ENCODE results near the gene ZNF253.
"Not testable (repeated sequence)": the region's sequence is repeated elsewhere in the genome, so short reads cannot be mapped to it uniquely, and the experiment has no call there.

Gene ZNF253

DNA sequence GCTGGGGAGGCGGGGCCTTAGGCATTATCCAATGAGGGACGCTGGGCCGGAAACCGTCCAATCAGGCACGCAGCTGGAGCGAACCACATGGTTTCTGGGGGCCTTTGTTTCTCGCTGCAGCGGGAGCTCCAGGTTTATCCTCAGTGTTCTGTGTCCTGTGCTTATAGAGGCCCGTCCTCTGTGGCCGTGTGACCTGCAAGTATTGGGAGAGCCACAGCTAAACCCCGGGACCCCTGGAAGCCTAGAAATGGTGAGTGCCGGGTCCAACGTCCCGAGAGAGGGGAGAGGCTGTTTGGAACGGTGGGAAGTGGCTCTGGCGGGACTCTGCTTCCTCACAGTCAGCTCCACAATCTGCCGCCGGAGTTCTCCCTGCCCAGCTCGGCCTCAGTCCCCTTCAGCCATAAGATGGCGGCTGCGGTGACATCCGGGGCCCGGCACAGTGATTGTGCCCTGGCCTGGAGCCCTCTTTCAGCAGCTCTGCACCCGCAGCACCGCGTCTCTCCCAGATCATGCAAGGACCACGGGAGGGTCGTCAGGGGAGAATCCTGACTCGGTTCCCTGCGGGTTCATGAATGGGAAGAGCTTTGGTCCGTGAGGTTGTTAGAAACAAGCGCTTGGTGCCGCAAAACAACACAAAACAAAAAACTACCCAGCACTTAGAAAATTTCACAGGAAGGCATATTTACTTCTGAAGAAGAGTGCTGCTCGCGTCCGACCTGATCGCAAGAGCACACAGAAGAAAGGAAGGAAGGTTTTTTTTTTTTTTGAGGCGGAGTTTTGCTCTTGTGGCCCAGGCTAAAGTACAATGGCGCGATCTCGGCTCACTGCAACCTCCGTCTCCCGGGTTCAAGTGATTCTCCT is at the start of gene ZNF253:
TSS of gene ZNF253 (plus strand) at position 133 of the 861 bp plus-strand sequence. CDS start at position 248, 115 bp downstream.
- Mint-ChIP-seq H3K36me3 (no peaks in the 10 kb centered on the region), H3K4me1 (ENCODE audit: low read depth) (peaks cover 33% of the 10 kb centered on the region), H3K27ac (peak within 1 kb of the TSS; percentile 98), H3K4me3 (peak within 1 kb of the TSS; percentile 100), H3K9me3 (ENCODE audit: low read depth) (no peaks in the 10 kb centered on the region), H3K27me3 (no peaks in the 10 kb centered on the region)

- peaks cover 26% of the 10 kb centered on the region for H3K36me3 Mint-ChIP-seq
- H3K4me1 Mint-ChIP-seq (ENCODE audit: low read depth) = peaks cover 69% of the 10 kb centered on the region
- no peaks in the 10 kb centered on the region for H3K27me3 Mint-ChIP-seq
- H3K9me3 Mint-ChIP-seq (ENCODE audit: low read depth) = no peaks in the 10 kb centered on the region
- peak overlapping the region; percentile 74 for H3K4me3 Mint-ChIP-seq
- peak overlapping the region; percentile 96 for H3K27ac Mint-ChIP-seq
These were observed 49.0 kb upstream of the ZNF253 start for GRCh38 chr19:19816679-19817078.

- H3K27ac Mint-ChIP-seq = peak overlapping the region; percentile 96
These were observed 48.3 kb upstream of the ZNF253 start for GRCh38 chr19:19817357-19817756.

DNA sequence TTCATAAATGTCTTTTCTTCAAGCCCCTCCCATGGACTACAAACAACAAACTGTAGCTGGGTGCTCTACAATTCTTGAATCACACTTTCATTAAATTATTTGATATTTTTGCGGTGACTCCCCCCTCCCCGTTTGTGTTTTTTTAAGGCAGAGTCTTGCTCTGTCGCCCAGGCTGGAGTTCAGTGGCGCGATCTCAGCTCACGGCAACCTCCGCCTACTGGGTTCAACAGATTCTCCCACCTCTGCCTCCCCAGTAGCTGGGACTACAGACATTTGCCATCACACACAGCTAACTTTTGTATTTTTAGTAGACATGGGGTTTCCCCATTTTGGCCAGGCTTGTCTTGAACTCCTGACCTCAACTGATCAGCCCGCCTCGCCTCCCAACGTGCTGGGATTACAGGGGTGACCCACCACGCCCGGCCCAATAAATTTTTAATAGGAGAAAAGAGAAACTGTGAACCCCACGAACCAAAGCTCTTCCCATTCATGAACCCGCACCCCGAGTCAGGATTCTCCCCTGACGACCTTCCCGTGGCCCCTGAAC is 44.8 kb upstream of the ZNF253 start:
- Mint-ChIP-seq H3K9me3 (ENCODE audit: low read depth) (peaks cover 7% of the 10 kb centered on the region), H3K36me3 (peaks cover 11% of the 10 kb centered on the region)

More at GRCh38 chr19:19817357-19817756, 48.3 kb upstream of the ZNF253 start:
- no peaks in the 10 kb centered on the region for H3K9me3 Mint-ChIP-seq (ENCODE audit: low read depth)
- peaks cover 23% of the 10 kb centered on the region for H3K36me3 Mint-ChIP-seq
- H3K4me1 Mint-ChIP-seq (ENCODE audit: low read depth) = peaks cover 63% of the 10 kb centered on the region
- no peaks in the 10 kb centered on the region for H3K27me3 Mint-ChIP-seq
- peak overlapping the region; percentile 74 for H3K4me3 Mint-ChIP-seq

DNA sequence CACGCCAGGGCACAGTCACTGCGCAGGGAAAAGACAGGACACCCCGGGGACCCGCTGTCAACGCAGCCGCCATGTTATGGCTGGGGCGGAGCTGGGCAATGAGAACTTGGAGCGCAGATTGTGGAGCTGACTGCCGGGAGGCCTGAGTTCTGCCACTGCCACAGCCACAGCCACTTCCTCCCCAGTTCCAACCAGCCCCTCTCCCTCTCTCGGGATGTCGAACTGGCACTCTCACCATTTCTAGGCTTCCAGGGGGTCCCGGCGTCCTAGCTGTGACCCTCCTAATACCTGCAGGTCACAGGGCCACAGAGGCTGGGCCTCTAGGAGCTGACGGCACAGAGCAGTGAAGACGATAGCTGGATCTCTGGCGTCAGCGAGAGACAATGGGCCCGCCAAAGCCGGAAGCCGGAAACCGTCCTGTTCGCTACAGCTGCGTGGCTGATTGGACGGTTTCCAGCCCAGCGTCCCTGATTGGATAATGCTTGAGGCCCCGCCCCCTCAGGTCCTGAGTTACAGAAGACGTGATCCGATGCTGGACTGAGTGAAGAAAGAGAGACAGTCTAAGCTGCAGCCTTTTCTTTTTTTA is 44.2 kb upstream of the ZNF253 start, which contains the start of gene ZNF506:
TSS of gene ZNF506 (minus strand) at position 385 of the 586 bp plus-strand sequence. CDS start at position 238, 147 bp downstream.
- no peaks in the 10 kb centered on the region for H3K27me3 Mint-ChIP-seq
- peaks cover 14% of the 10 kb centered on the region for H3K36me3 Mint-ChIP-seq
- H3K9me3 Mint-ChIP-seq (ENCODE audit: low read depth) = peaks cover 10% of the 10 kb centered on the region
- peaks cover 40% of the 10 kb centered on the region for H3K4me1 Mint-ChIP-seq (ENCODE audit: low read depth)
- peak within 1 kb of the TSS; percentile 99 for H3K4me3 Mint-ChIP-seq
- H3K27ac Mint-ChIP-seq = peak within 1 kb of the TSS; percentile 99

More for the DNA sequence above, 44.8 kb upstream of the ZNF253 start:
- H3K4me1 Mint-ChIP-seq (ENCODE audit: low read depth) = peaks cover 41% of the 10 kb centered on the region
- no peaks in the 10 kb centered on the region for H3K27me3 Mint-ChIP-seq
- peak overlapping the region; percentile 99 for H3K27ac Mint-ChIP-seq
- H3K4me3 Mint-ChIP-seq = peak overlapping the region; percentile 99

DNA sequence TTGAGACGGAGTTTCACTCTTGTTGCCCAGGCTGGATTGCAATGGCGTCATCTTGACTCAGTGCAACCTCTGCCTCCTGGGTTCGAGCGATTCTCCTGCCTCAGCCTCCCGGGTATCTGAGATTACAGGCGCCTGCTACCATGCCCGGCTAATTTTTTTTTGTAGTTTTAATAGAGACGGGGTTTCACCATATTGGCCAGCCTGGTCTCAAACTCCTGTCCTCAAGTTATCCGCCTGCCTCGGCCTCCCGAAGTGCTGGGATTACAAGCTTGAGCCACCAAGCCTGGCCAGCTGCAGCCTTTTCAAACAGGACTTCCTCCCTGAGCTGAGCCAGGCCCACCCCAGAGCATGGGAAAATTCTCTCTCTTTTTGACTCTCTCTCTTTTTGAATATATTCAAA is 43.7 kb upstream of the ZNF253 start:
- H3K9me3 Mint-ChIP-seq (ENCODE audit: low read depth) = peaks cover 14% of the 10 kb centered on the region
- peak overlapping the region; percentile 89 for H3K27ac Mint-ChIP-seq
- H3K36me3 Mint-ChIP-seq = peaks cover 19% of the 10 kb centered on the region
- H3K27me3 Mint-ChIP-seq = not testable (repeated sequence)
- H3K4me3 Mint-ChIP-seq = peak overlapping the region; percentile 99
- H3K4me1 Mint-ChIP-seq (ENCODE audit: low read depth) = peaks cover 38% of the 10 kb centered on the region

- no peak overlapping the region for H3K4me3 Mint-ChIP-seq
- H3K9me3 Mint-ChIP-seq (ENCODE audit: low read depth) = peaks cover 28% of the 10 kb centered on the region
- H3K36me3 Mint-ChIP-seq = peaks cover 25% of the 10 kb centered on the region
- H3K27me3 Mint-ChIP-seq = no peaks in the 10 kb centered on the region
- H3K27ac Mint-ChIP-seq = no peak overlapping the region
- peaks cover 21% of the 10 kb centered on the region for H3K4me1 Mint-ChIP-seq (ENCODE audit: low read depth)
These were observed 41.8 kb upstream of the ZNF253 start for GRCh38 chr19:19823916-19824315.

DNA sequence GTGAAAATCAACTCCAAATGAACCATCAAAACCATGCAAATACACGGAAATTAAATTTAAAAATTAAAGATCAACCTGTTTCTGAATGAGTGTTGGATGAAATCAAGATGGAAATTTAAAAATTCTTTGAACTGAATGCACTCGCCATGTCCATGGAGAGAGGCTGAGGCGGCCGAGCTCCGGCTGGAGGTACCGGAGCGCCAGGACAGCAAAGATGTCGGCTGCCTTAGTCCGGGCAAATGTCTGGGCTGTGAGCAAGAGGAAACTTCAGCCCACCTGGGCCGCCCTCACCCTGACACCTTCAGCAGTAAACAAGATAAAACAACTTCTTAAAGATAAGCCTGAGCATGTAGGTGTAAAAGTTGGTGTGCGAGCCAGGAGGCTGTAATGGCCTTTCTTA is 38.8 kb upstream of the ZNF253 start:
- Mint-ChIP-seq H3K36me3 (peaks cover 35% of the 10 kb centered on the region), H3K27ac (no peak overlapping the region), H3K4me1 (ENCODE audit: low read depth) (peaks cover 1% of the 10 kb centered on the region), H3K9me3 (ENCODE audit: low read depth) (peaks cover 45% of the 10 kb centered on the region), H3K27me3 (no peaks in the 10 kb centered on the region), H3K4me3 (no peak overlapping the region)

- Mint-ChIP-seq H3K4me1 (ENCODE audit: low read depth) (no peaks in the 10 kb centered on the region), H3K4me3 (no peak overlapping the region), H3K9me3 (ENCODE audit: low read depth) (peaks cover 29% of the 10 kb centered on the region), H3K27ac (no peak overlapping the region), H3K27me3 (no peaks in the 10 kb centered on the region), H3K36me3 (peaks cover 23% of the 10 kb centered on the region)
These were observed 30.1 kb upstream of the ZNF253 start for GRCh38 chr19:19835560-19836038.

- Mint-ChIP-seq H3K9me3 (ENCODE audit: low read depth) (no peaks in the 10 kb centered on the region), H3K4me1 (ENCODE audit: low read depth) (no peaks in the 10 kb centered on the region), H3K4me3 (no peak overlapping the region), H3K27ac (no peak overlapping the region), H3K27me3 (no peaks in the 10 kb centered on the region), H3K36me3 (peaks cover 7% of the 10 kb centered on the region)
These were observed 17.9 kb upstream of the ZNF253 start for GRCh38 chr19:19847781-19848180.

- Mint-ChIP-seq H3K27me3 (no peaks in the 10 kb centered on the region), H3K9me3 (ENCODE audit: low read depth) (no peaks in the 10 kb centered on the region), H3K36me3 (peaks cover 3% of the 10 kb centered on the region), H3K4me1 (ENCODE audit: low read depth) (no peaks in the 10 kb centered on the region), H3K4me3 (no peak overlapping the region), H3K27ac (no peak overlapping the region)
These were observed 16.6 kb upstream of the ZNF253 start for GRCh38 chr19:19849056-19849455.

GRCh38 chr19:19851740-19852139 is 13.9 kb upstream of the ZNF253 start:
- not testable (repeated sequence) for H3K9me3 Mint-ChIP-seq (ENCODE audit: low read depth); H3K36me3 Mint-ChIP-seq; H3K4me1 Mint-ChIP-seq (ENCODE audit: low read depth); H3K27me3 Mint-ChIP-seq; H3K4me3 Mint-ChIP-seq; H3K27ac Mint-ChIP-seq

GRCh38 chr19:19858751-19859150 is 6.9 kb upstream of the ZNF253 start:
- Mint-ChIP-seq H3K4me3 (no peak overlapping the region), H3K4me1 (ENCODE audit: low read depth) (peaks cover 11% of the 10 kb centered on the region), H3K9me3 (ENCODE audit: low read depth) (no peaks in the 10 kb centered on the region), H3K36me3 (peaks cover 13% of the 10 kb centered on the region), H3K27ac (no peak overlapping the region), H3K27me3 (no peaks in the 10 kb centered on the region)

GRCh38 chr19:19860756-19861390 is 4.8 kb upstream of the ZNF253 start:
- H3K27ac Mint-ChIP-seq = no peak overlapping the region
- H3K27me3 Mint-ChIP-seq = no peaks in the 10 kb centered on the region
- H3K4me3 Mint-ChIP-seq = peak overlapping the region; percentile 84
- H3K9me3 Mint-ChIP-seq (ENCODE audit: low read depth) = no peaks in the 10 kb centered on the region
- peaks cover 6% of the 10 kb centered on the region for H3K36me3 Mint-ChIP-seq
- H3K4me1 Mint-ChIP-seq (ENCODE audit: low read depth) = peaks cover 4% of the 10 kb centered on the region
